Measurements from ENCODE around the gene RRAD.

Gene RRAD

GRCh38 chr16:66934138-66934838 lies 9.0 kb upstream of the RRAD start, which contains the start of gene CIAO2B:
TSS of gene CIAO2B (minus strand) at chr16:66934402. CDS start at chr16:66934364, 38 bp downstream.
- TF ChIP-seq GATA1 (IDR thresholded peaks at IDR 0.05; ENCODE audit: low read depth, low read length) (no peak), POLR2A (IDR thresholded peaks at IDR 0.05; ENCODE audit: low read length) (peak; percentile 83)
- DNase-seq = peak; percentile 90 to 93

DNA sequence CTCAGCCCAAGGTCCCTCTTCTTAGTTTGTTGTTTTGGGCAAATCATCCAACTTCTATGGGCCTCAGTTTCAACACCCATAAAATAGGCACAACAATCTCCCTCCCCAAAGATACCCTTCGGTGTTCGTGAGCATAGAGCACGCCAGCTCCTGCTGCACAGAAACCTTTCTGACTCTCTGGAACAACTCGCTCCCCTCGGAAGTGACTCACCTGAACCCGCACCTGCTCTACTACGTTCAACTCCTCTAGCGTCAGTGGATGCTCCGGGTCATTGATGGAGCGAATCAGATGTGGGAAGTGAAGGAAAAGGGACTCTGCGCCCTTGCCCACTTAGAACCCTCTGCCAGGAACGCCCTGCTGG lies 8.4 kb upstream of the RRAD start:
- no peak for DNase-seq
- TF ChIP-seq POLR2A (IDR thresholded peaks at IDR 0.05; ENCODE audit: low read length) = no peak
- TF ChIP-seq GATA1 (IDR thresholded peaks at IDR 0.05; ENCODE audit: low read depth, low read length) = no peak

DNA sequence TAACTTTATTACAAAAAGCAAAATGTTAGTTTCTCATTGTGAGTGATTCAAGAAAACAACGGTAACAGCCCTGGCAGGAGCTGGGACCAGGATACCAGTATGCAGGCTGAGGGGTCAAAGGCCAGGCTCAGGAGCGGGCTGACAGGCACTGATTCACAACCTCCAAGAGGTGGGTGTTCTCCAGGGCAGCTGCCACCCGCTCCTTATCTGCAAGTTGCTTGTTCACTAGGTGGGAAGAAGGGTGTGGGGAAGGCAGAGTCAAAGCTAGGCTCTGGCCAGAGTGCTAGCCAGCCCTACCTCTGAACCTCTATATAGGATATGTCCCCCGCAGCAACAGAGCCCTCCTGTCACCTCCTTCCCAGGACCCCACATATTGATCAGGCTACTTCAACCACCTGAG lies 6.7 kb upstream of the RRAD start:
- peak; percentile 26 to 51 for DNase-seq
- TF ChIP-seq GATA1 (IDR thresholded peaks at IDR 0.05; ENCODE audit: low read depth, low read length) = no peak
- no peak for TF ChIP-seq POLR2A (IDR thresholded peaks at IDR 0.05; ENCODE audit: low read length)

- no peak for TF ChIP-seq POLR2A (IDR thresholded peaks at IDR 0.05; ENCODE audit: low read length)
- TF ChIP-seq GATA1 (IDR thresholded peaks at IDR 0.05; ENCODE audit: low read depth, low read length) = no peak
- DNase-seq = no peak
Measured at GRCh38 chr16:66931665-66932064, 6.3 kb upstream of the RRAD start.

GRCh38 chr16:66930189-66930588 lies 4.9 kb upstream of the RRAD start:
- peak; percentile 86 to 94 for DNase-seq

GRCh38 chr16:66928702-66929388 lies 3.5 kb upstream of the RRAD start:
- peak; percentile 68 to 78 for DNase-seq
- no peak for TF ChIP-seq GATA1 (IDR thresholded peaks at IDR 0.05; ENCODE audit: low read depth, low read length)
- no peak for TF ChIP-seq POLR2A (IDR thresholded peaks at IDR 0.05; ENCODE audit: low read length)

More at GRCh38 chr16:66930189-66930588, 4.9 kb upstream of the RRAD start:
- TF ChIP-seq GATA1 (IDR thresholded peaks at IDR 0.05; ENCODE audit: low read depth, low read length) (no peak), POLR2A (IDR thresholded peaks at IDR 0.05; ENCODE audit: low read length) (peak; percentile 38)

DNA sequence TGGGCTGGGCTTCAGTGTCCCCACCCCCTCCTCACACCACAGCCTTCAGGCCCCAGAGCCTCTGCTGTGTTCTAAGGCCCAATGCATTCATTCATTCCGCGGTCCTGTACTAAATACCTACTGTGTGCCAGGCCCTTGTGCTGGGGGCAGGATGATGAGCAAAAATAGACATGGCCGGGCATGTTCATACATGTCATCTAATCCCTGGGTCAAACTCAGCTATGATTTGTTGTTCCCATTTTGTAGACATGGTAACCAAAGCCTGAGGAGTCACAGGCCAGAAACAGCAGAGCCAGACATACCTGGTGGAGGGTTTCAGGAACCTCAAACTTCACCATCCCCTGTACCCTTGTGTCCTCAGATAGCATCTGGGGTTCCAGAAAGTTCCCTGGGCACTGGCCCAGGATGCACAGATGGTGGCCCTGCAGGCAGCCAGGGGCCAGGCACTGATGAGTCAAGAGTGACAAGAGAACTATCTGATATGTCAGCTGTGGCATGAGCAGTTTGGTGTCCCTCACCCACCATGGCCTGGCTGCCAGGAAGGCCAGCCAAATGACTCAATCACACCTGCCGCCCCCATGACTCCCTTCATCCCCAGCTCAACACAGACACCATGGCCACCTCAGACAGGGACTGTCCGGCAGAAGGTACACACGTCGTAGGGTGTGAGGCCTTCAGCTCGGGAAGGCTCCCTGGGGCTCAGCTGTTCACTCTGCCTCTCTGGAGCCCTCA lies 2.7 kb upstream of the RRAD start:
- peak; percentile 46 to 71 for DNase-seq
- TF ChIP-seq GATA1 (IDR thresholded peaks at IDR 0.05; ENCODE audit: low read depth, low read length) (no peak), POLR2A (IDR thresholded peaks at IDR 0.05; ENCODE audit: low read length) (no peak)

GRCh38 chr16:66926961-66927436 lies 1.7 kb upstream of the RRAD start:
- no peak for TF ChIP-seq GATA1 (IDR thresholded peaks at IDR 0.05; ENCODE audit: low read depth, low read length)
- no peak for TF ChIP-seq POLR2A (IDR thresholded peaks at IDR 0.05; ENCODE audit: low read length)
- DNase-seq = peak in 1 of 2 experiments; percentile 23

DNA sequence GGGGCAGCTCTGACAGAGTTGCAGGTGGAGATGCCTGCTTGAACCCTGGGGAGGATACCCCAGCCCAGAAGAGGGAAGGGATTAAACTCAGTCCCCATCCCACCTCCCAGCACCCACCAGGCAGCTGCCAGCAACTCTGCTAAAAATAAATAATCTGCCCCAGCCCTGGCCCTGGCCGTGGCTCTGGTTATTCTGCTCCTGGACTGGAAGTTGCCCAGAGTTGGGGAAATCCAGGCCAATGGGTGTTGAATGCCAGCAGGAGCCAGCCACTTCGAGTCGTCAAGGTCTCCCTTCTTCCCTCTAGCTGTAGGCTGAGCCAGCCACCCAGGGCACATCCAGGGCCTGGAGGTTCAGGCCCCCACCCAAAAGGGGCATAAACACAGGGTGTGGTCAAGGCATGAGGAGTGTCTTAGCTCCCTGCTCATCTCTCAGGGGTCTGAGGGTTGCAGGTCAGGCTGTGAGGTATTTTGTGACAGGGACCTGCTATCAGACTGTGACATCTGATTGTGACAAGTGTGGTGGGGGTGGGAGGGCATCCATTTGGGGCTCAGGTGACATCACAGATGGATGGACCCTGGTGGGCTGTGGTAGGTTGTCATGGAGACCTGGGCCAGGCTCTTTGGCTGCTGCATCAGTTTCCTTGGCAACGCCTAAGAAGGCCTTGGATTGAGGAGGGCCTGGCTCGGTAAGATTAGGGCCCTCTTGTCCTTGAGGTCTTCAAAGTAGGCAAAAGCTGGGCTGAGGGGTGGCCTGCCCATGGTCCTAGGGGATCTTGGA lies 1.0 kb upstream of the RRAD start:
- TF ChIP-seq POLR2A (IDR thresholded peaks at IDR 0.05; ENCODE audit: low read length) (no peak), GATA1 (IDR thresholded peaks at IDR 0.05; ENCODE audit: low read depth, low read length) (no peak)
- DNase-seq = peak; percentile 39 to 53

DNA sequence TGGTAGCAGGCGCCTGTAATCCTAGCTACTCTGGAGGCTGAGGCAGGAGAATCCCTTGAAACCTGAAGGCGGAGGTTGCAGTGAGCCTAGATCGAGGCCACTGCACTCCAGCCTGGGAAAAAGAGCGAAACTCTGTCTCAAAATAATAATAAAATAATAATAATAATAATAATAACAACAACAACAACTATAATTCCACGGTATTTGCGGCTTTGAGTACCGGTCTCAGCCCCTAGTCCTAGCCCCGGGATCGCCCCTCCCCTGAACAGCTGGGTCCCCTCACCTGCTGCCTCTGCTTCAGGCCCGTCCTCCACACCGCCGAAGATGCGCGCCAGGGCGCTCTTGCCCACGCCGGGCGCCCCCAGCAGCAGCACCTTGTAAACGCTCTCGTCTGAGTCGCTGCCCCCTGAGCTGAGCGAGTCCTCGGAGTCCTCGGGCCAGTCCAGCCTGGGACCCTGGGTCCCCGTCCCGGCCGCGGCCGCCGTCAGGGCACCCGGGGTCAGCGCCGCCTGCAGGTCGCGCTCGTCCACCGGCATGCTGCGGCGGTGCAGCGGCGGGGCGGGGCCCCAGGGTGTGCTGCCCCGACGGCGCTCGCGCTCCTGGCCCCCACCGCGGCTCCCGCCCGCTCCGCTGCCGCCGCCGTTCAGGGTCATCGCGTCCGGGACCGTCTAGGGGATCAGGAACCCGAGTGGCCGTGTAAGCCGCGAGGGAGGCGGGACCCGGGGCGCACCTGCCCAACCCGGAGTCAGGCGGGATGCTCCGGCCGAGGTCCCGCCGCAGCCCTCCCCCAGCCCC lies 611 bp downstream of the RRAD start:
- DNase-seq = peak; percentile 61 to 80
- TF ChIP-seq GATA1 (IDR thresholded peaks at IDR 0.05; ENCODE audit: low read depth, low read length) (no peak), POLR2A (IDR thresholded peaks at IDR 0.05; ENCODE audit: low read length) (no peak)

GRCh38 chr16:66923866-66924265 lies 1.5 kb downstream of the RRAD start:
- no peak for DNase-seq
- no peak for TF ChIP-seq POLR2A (IDR thresholded peaks at IDR 0.05; ENCODE audit: low read length)
- no peak for TF ChIP-seq GATA1 (IDR thresholded peaks at IDR 0.05; ENCODE audit: low read depth, low read length)

- DNase-seq = no peak
- TF ChIP-seq GATA1 (IDR thresholded peaks at IDR 0.05; ENCODE audit: low read depth, low read length) (no peak), POLR2A (IDR thresholded peaks at IDR 0.05; ENCODE audit: low read length) (no peak)
Measured at GRCh38 chr16:66923247-66923731, 2.0 kb downstream of the RRAD start.

Measured in erythroblast (primary cell).